ENCODE data around the gene ARX. TPM values are rescaled to one million over a fixed set of nuclear protein-coding genes. Genes with fewer than 3 reads are reported as not detected.
A peak's percentile ranks its signal among the peaks of the same experiment; 100 is the strongest.

The ARX gene
- total RNA-seq (2013), result not detected
- not detected for polyA plus RNA-seq
- polyA minus RNA-seq, result not detected in 2 replicates
- 0 to 0.15 (median 0) reads per million in 11 experiments for total RNA-seq

DNA sequence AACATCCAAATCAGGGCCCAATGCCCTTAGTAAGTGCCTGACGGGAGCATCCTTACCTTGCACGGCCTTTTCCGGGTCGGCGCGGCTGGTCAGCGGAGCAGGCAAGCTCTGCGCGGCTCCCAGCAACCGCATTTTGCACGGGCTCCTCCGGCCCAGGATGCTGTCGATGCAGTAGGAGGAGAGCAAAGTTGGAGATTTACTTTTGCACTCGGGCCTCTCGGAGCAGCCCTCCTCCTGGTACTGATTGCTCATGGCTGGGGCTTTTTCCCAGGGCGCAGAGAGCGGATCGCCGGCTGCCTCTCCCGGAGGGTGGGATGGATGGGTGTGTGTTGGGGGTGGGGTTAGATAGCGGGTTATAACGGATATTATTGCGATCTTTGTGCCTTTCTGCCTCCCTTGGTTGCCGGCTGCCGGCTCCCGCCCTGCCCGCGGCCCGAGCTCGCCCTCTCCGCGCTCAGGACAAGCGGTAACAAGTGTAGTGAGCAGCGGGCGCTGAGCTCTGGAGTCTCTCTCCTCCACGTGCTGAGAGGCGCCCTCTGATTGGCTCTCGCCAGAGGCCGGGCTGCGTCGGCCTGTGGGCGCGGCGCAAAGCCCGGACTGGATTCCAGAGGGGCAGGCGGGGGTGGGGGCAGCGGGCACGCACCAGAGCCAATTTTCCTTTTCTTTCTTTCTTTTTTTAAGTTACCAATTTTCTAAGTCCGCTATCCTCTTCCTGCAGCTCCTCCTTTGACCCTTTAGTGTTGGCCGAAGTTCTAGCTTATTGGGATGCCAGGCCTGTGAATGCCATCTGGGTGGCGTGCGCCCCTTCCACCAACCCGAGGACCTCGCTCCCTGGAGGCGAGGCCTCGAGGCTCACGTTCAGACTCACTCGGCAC is at the start of gene ARX:
ARX (minus strand) TSS at position 480 of the 875 bp plus-strand sequence; CDS start at position 252, 228 bp downstream.
- Mint-ChIP-seq H3K9me3 (peaks cover 0 to 55% (median 39%) of the 10 kb centered on the region in 7 donors), H3K36me3 (peaks cover 0 to 6% of the 10 kb centered on the region in 2 donors)
- peak within 1 kb of the TSS in 1 of 3 experiments; percentile 42 for H3K4me3 ChIP-seq (replicated peaks in 1 of 3; ENCODE audit: low read depth in 2 of 3, low read length in 3 of 3)

DNA sequence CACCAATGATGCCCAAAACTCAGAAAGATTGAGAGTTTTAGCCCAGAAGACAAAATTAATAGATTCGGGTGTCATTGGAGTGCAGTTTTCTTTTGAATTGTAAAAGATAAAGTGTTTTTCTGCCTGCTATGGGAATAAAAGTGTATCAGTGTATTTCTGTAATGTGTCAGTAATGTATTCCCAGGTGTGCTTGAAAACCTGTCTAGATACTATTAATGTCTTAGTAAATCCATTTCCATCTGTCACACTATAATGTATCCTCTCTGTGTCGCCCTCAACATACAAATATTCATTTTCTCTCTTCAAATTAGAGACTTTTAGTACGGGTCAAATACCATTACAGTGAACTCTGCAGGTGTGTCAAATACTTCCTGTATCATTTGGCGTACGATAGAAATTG is 43.5 kb upstream of the ARX start:
- H3K36me3 Mint-ChIP-seq, result no peaks in the 10 kb centered on the region

More for the DNA sequence above, at the start of gene ARX:
- Histone ChIP-seq H3K36me3 (replicated peaks in 1 of 2; ENCODE audit: control insufficient read depth in 1 of 2, insufficient read depth in 2 of 2, low read length in 2 of 2) (no peaks in the 10 kb centered on the region), H3K4me1 (ENCODE audit: control insufficient read depth in 1 of 2, insufficient read depth in 2 of 2, low read length in 2 of 2) (peaks cover 21 to 23% of the 10 kb centered on the region in 2 donors), H3K79me2 (ENCODE audit: insufficient read depth, low read length) (no peaks in the 10 kb centered on the region), H2AFZ (ENCODE audit: insufficient read depth, low read depth, low read length, poor library complexity, severe bottlenecking) (no peak within 1 kb of the TSS), H3K4me2 (replicated peaks; ENCODE audit: extremely low read depth, low read length, poor library complexity, severe bottlenecking) (peak within 1 kb of the TSS; percentile 20), H3K9me3 (replicated peaks in 1 of 2; ENCODE audit: control insufficient read depth in 1 of 2, insufficient read depth in 1 of 2, low read length in 2 of 2) (peaks cover 0 to 60% of the 10 kb centered on the region in 2 donors), H3K27ac (ENCODE audit: low read depth in 1 of 2, low read length in 2 of 2) (no peak within 1 kb of the TSS), H3K27me3 (ENCODE audit: control insufficient read depth in 2 of 2, insufficient read depth in 2 of 2, low read length in 2 of 2) (peaks cover 64 to 93% of the 10 kb centered on the region in 2 donors), H4K20me1 (ENCODE audit: insufficient read depth, low read length) (no peaks in the 10 kb centered on the region), H3K9ac (ENCODE audit: insufficient read depth, low read length, poor library complexity, severe bottlenecking) (no peak within 1 kb of the TSS)
- WGBS (ENCODE audit: insufficient coverage), result 5% methylated on average over 19 of the region's 58 CpGs
- Mint-ChIP-seq H3K4me3 (peak within 1 kb of the TSS in 1 of 2 donors; percentile 84), H3K27me3 (ENCODE audit: low read depth in 3 of 3) (peaks cover 80 to 91% (median 89%) of the 10 kb centered on the region in 3 donors), H3K27ac (no peak within 1 kb of the TSS), H3K4me1 (peaks cover 37% of the 10 kb centered on the region)
- intact Hi-C loops (cut with micrococcal nuclease), result no loop called here
- TF ChIP-seq, protein P1, sequence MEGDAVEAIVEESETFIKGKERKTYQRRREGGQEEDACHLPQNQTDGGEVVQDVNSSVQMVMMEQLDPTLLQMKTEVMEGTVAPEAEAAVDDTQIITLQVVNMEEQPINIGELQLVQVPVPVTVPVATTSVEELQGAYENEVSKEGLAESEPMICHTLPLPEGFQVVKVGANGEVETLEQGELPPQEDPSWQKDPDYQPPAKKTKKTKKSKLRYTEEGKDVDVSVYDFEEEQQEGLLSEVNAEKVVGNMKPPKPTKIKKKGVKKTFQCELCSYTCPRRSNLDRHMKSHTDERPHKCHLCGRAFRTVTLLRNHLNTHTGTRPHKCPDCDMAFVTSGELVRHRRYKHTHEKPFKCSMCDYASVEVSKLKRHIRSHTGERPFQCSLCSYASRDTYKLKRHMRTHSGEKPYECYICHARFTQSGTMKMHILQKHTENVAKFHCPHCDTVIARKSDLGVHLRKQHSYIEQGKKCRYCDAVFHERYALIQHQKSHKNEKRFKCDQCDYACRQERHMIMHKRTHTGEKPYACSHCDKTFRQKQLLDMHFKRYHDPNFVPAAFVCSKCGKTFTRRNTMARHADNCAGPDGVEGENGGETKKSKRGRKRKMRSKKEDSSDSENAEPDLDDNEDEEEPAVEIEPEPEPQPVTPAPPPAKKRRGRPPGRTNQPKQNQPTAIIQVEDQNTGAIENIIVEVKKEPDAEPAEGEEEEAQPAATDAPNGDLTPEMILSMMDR (IDR thresholded peaks at IDR 0.05), result no peak
- DNase-seq, result peak; percentile 15 to 41 (median 16)

More for the DNA sequence above, 43.5 kb upstream of the ARX start:
- H3K4me1 ChIP-seq (ENCODE audit: control insufficient read depth in 1 of 2, insufficient read depth in 2 of 2, low read length in 2 of 2), result no peaks in the 10 kb centered on the region
- H4K20me1 ChIP-seq (ENCODE audit: insufficient read depth, low read length), result no peaks in the 10 kb centered on the region
- no peaks in the 10 kb centered on the region for H3K79me2 ChIP-seq (ENCODE audit: insufficient read depth, low read length)
- H3K27me3 ChIP-seq (ENCODE audit: control insufficient read depth in 2 of 2, insufficient read depth in 2 of 2, low read length in 2 of 2), result no peaks in the 10 kb centered on the region
- no peak overlapping the region for H3K4me3 Mint-ChIP-seq
- H3K9ac ChIP-seq (ENCODE audit: insufficient read depth, low read length, poor library complexity, severe bottlenecking), result no peak overlapping the region
- no peak overlapping the region for H3K4me2 ChIP-seq (replicated peaks; ENCODE audit: extremely low read depth, low read length, poor library complexity, severe bottlenecking)
- no peak overlapping the region for H3K4me3 ChIP-seq (replicated peaks in 1 of 3; ENCODE audit: low read depth in 2 of 3, low read length in 3 of 3)
- 90% methylated on average over 2 of the region's 5 CpGs for WGBS (ENCODE audit: insufficient coverage)
- H3K4me1 Mint-ChIP-seq, result no peaks in the 10 kb centered on the region
- H3K9me3 ChIP-seq (replicated peaks in 1 of 2; ENCODE audit: control insufficient read depth in 1 of 2, insufficient read depth in 1 of 2, low read length in 2 of 2), result no peaks in the 10 kb centered on the region
- intact Hi-C loops (cut with micrococcal nuclease), result no loop called here
- no peaks in the 10 kb centered on the region for H3K36me3 ChIP-seq (replicated peaks in 1 of 2; ENCODE audit: control insufficient read depth in 1 of 2, insufficient read depth in 2 of 2, low read length in 2 of 2)
- TF ChIP-seq, protein P1 (IDR thresholded peaks at IDR 0.05), result no peak
- no peak overlapping the region for H2AFZ ChIP-seq (ENCODE audit: insufficient read depth, low read depth, low read length, poor library complexity, severe bottlenecking)
- peaks cover 3 to 6% (median 4%) of the 10 kb centered on the region in 7 donors for H3K9me3 Mint-ChIP-seq
- no peak overlapping the region for H3K27ac ChIP-seq (ENCODE audit: low read depth in 1 of 2, low read length in 2 of 2)
- H3K27ac Mint-ChIP-seq, result no peak overlapping the region
- peaks cover 0 to 7% (median 0%) of the 10 kb centered on the region in 3 donors for H3K27me3 Mint-ChIP-seq (ENCODE audit: low read depth in 3 of 3)
- no peak for DNase-seq

All from CD14-positive monocyte (primary cell).